Prostate gland (tissue), 2 donors: ENCODE results near the gene GARS1. TPM values are rescaled to one million over a fixed set of nuclear protein-coding genes. Genes with fewer than 3 reads are reported as not detected.

Source experiments
- DNase-seq: peaks from one replicate; pipeline ENCODE4 v3.0.0-alpha.2; 2019; ENCODE audit warnings: low spot score
- H3K27ac ChIP-seq, 2 donors: fragments of 200-600 bp; sonication (generic); 2 replicates each; pipeline ENCODE4 v1.5.1; 2017 to 2019
- H3K27me3 ChIP-seq: fragments of 200-600 bp; sonication (generic); replicated peaks from 2 replicates; pipeline ENCODE4 v1.5.1; 2019; ENCODE audit not compliant: insufficient read depth
- H3K36me3 ChIP-seq, 2 donors: fragments of 200-600 bp; sonication (generic); 1 replicate in 1 of 2; 2 replicates in 1 of 2; pipeline versions ENCODE4 v1.5.1 to v1.8.1; 2017 to 2019
- H3K4me1 ChIP-seq: fragments of 200-600 bp; sonication (generic); replicated peaks from 2 replicates; pipeline ENCODE4 v1.5.1; 2019
- H3K4me3 ChIP-seq, 2 donors: fragments of 200-600 bp; sonication (generic); 2 replicates each; pipeline ENCODE4 v1.5.1; 2017 to 2019
- H3K9me3 ChIP-seq: fragments of 200-600 bp; sonication (generic); 2 replicates; pipeline ENCODE4 v1.5.1; 2017
- CTCF ChIP-seq, 4 experiments: fragments of 200-600 bp in 2 of 4; fragments of 450-650 bp in 2 of 4; sonication (generic) in 2 of 4; IDR thresholded peaks; 1 replicate in 3 of 4; 2 replicates in 1 of 4; pipeline ENCODE4 v1.5.1; 2016 to 2019; ENCODE audit warnings: antibody characterized with exemption in 4 of 4, mild to moderate bottlenecking in 2 of 4, moderate library complexity in 2 of 4
- POLR2A ChIP-seq: fragments of 450-650 bp; IDR thresholded peaks from one replicate; pipeline ENCODE4 v1.6.1; 2016; ENCODE audit warnings: antibody characterized with exemption, mild to moderate bottlenecking
- POLR2AphosphoS5 ChIP-seq: sonication (generic); formaldehyde crosslinking; IDR thresholded peaks from one replicate; pipeline ENCODE4 v1.6.1; 2017; ENCODE audit warnings: antibody characterized with exemption
- WGBS: methylation state at CpG from one replicate; pipeline ENCODE4 v1.1.5; 2018; 5-methylcytosine and 5-hydroxymethylcytosine counted together
- intact Hi-C: fragments of 100-400 bp; cut with DNase I; formaldehyde crosslinking; loops from one replicate; pipeline ENCODE4 v1.14.2; 2022
- total RNA-seq, 2 donors: library from RNA; depleted of rRNA; stranded (reverse); fragments of >200 nt; gene quantifications; one replicate each; pipeline ENCODE4 v1.1.0, GENCODE V29; 2016

The GARS1 gene
- total RNA-seq, 2 donors from 2014 or later, result 38.8 to 78.3 TPM

GRCh38 chr7:30654296-30655090 lies 59.8 kb downstream of the GARS1 start:
- no peaks in the 10 kb centered on the region for H3K9me3 ChIP-seq
- H3K27me3 ChIP-seq, result no peaks in the 10 kb centered on the region
- H3K27ac ChIP-seq, result no peak overlapping the region
- H3K4me1 ChIP-seq, result no peaks in the 10 kb centered on the region
- TF ChIP-seq POLR2A (no peak), CTCF (IDR thresholded peaks at IDR 0.05) (no peak), POLR2AphosphoS5 (no peak)
- no peak for DNase-seq
- WGBS, result 90% methylated on average over 15 of the region's 15 CpGs
- intact Hi-C loops, result no loop called here
- no peak overlapping the region for H3K4me3 ChIP-seq
- no peaks in the 10 kb centered on the region for H3K36me3 ChIP-seq

GRCh38 chr7:30655096-30655970 lies 60.7 kb downstream of the GARS1 start:
- Histone ChIP-seq H3K9me3 (no peaks in the 10 kb centered on the region), H3K27me3 (peaks cover 2% of the 10 kb centered on the region), H3K4me1 (no peaks in the 10 kb centered on the region), H3K36me3 (no peaks in the 10 kb centered on the region), H3K27ac (no peak overlapping the region), H3K4me3 (no peak overlapping the region)
- no peak for TF ChIP-seq CTCF (IDR thresholded peaks at IDR 0.05)
- TF ChIP-seq POLR2A, result no peak
- TF ChIP-seq POLR2AphosphoS5, result no peak
- DNase-seq, result no peak
- 93% methylated on average over 21 of the region's 22 CpGs for WGBS
- intact Hi-C loops, result no loop called here

DNA sequence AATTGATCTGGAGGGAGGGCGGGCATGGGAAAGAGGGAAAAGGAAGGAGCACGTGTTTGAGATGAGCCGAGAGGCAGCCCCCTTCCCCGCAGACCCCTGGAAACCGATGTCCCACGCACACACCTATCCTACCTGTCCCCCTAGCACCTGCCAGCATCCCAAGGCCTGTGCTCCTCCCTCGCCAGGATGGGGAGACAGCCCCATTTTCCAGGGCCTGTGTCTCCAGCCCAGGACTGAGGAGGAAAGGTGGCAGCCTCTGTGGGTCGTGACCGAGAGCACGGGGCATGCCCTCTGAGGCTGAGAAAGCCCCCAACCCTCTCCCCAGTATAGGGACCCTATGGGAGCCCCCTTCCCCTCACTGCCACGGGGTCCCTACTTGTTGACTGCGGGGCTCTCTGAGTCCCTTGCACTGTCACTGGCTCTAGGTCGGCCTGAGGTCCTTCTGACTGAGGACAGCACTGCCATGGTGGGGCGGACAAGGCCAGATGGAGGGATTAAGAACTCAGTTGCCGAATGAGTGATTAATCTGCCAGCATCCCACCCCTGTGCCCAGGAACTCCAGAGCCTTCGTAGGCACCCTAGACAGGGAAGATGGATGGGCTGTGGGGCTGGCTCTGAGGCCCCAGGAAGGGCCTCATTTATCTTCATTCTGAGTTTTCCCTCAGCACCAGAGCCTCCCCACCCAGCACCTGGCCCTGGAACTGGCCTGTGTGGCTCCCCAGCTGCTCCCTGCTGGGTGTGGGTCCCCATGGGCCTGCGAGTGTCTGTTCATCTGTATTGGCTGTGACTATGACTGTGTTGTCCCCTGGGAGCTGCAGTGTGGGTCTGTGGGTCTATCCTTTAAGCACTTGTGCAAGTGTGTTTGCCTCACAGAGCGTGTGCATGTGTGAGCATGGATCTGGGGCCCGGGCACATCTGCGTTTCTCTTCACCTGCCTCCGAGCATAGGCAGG lies 61.6 kb downstream of the GARS1 start:
- no peaks in the 10 kb centered on the region for H3K9me3 ChIP-seq
- H3K27ac ChIP-seq, result no peak overlapping the region
- TF ChIP-seq POLR2AphosphoS5, result no peak
- no peak for TF ChIP-seq CTCF (IDR thresholded peaks at IDR 0.05)
- TF ChIP-seq POLR2A, result no peak
- no peaks in the 10 kb centered on the region for H3K4me1 ChIP-seq
- intact Hi-C loops, result no loop called here
- H3K4me3 ChIP-seq, result no peak overlapping the region
- DNase-seq, result no peak
- H3K27me3 ChIP-seq, result peaks cover 5% of the 10 kb centered on the region
- H3K36me3 ChIP-seq, result no peaks in the 10 kb centered on the region
- WGBS, result 86% methylated on average over 20 of the region's 21 CpGs

GRCh38 chr7:30657131-30657530 lies 62.5 kb downstream of the GARS1 start:
- intact Hi-C loops, result no loop called here

More at GRCh38 chr7:30657131-30657530, 62.5 kb downstream of the GARS1 start:
- Histone ChIP-seq H3K4me3 (no peak overlapping the region), H3K27ac (no peak overlapping the region), H3K27me3 (peaks cover 5% of the 10 kb centered on the region), H3K9me3 (no peaks in the 10 kb centered on the region), H3K4me1 (no peaks in the 10 kb centered on the region), H3K36me3 (no peaks in the 10 kb centered on the region)
- no peak for TF ChIP-seq CTCF (IDR thresholded peaks at IDR 0.05)
- no peak for TF ChIP-seq POLR2AphosphoS5
- no peak for TF ChIP-seq POLR2A
- 95% methylated on average over 2 of the region's 2 CpGs for WGBS
- DNase-seq, result no peak
